WTC11 (cell line): ENCODE results near the gene CLOCK. TPM values are rescaled to one million over a fixed set of nuclear protein-coding genes. Genes with fewer than 3 reads are reported as not detected.

Experiments used
- ATAC-seq: fragments of 200-7000 bp; cut with Tn5 transposase; 2 replicates; pipeline ENCODE4 v1.10.0; 2021; ENCODE audit warnings: mild to moderate bottlenecking, moderate library complexity
- CTCF ChIA-PET: fragments of 300-600 bp; sonication (Branson Sonifier 250); formaldehyde crosslinking; loops from one replicate; lab custom pipeline; 2021; ENCODE audit warnings: antibody characterized with exemption; lab: Charles Lee
- POLR2A ChIA-PET: fragments of 350-600 bp; sonication (Branson Sonifier 250); formaldehyde crosslinking; loops from one replicate; lab custom pipeline; 2021; ENCODE audit warnings: antibody characterized with exemption; lab: Charles Lee
- DNase-seq: peaks from one replicate; pipeline ENCODE4 v3.0.0; 2021; ENCODE audit warnings: low spot score
- H3K27ac Mint-ChIP-seq: 2 replicates; pipeline ENCODE4 v1.8.0; 2021; ENCODE audit warnings: mixed read lengths
- H3K27me3 Mint-ChIP-seq: 2 replicates; pipeline ENCODE4 v1.8.0; 2021; ENCODE audit warnings: low read depth, mild to moderate bottlenecking, moderate library complexity, mixed read lengths
- H3K36me3 Mint-ChIP-seq: 2 replicates; pipeline ENCODE4 v1.8.0; 2021; ENCODE audit warnings: mixed read lengths
- H3K4me1 Mint-ChIP-seq: 2 replicates; pipeline ENCODE4 v1.8.0; 2022; ENCODE audit warnings: mixed read lengths
- H3K4me3 Mint-ChIP-seq: 2 replicates; pipeline ENCODE4 v1.8.0; 2021; ENCODE audit warnings: mild to moderate bottlenecking, moderate library complexity, mixed read lengths
- H3K9me3 Mint-ChIP-seq: 2 replicates; pipeline ENCODE4 v1.8.0; 2021; ENCODE audit warnings: mixed read lengths
- ETV6 ChIP-seq: sonication (generic); formaldehyde crosslinking; IDR thresholded peaks from 2 replicates; pipeline ENCODE4 v1.8.1; 2022; ENCODE audit warnings: mild to moderate bottlenecking, missing genetic modification reagents
- MXD4 ChIP-seq: fragments of 250-450 bp; sonication (Bioruptor Pico); IDR thresholded peaks from 2 replicates; pipeline ENCODE4 v1.8.0; 2021; ENCODE audit warnings: mild to moderate bottlenecking, moderate library complexity, borderline replicate concordance
- MYBL2 ChIP-seq: sonication (generic); formaldehyde crosslinking; IDR thresholded peaks from 2 replicates; pipeline ENCODE4 v1.8.1; 2023; ENCODE audit warnings: mild to moderate bottlenecking, moderate library complexity, missing genetic modification reagents
- NFYB ChIP-seq: sonication (generic); formaldehyde crosslinking; conservative IDR thresholded peaks from 2 replicates; pipeline ENCODE4 v1.8.0; 2022; ENCODE audit warnings: low read depth, missing genetic modification reagents
- SMAD3 ChIP-seq: sonication (generic); formaldehyde crosslinking; IDR thresholded peaks from 2 replicates; pipeline ENCODE4 v1.8.0; 2022; ENCODE audit warnings: missing genetic modification reagents, mild to moderate bottlenecking, borderline replicate concordance
- TEAD4 ChIP-seq: sonication (generic); formaldehyde crosslinking; IDR thresholded peaks from 2 replicates; pipeline ENCODE4 v1.8.0; 2022; ENCODE audit warnings: mild to moderate bottlenecking, missing genetic modification reagents
- ZNF263 ChIP-seq: sonication (generic); formaldehyde crosslinking; IDR thresholded peaks from 2 replicates; pipeline ENCODE4 v1.8.1; 2022; ENCODE audit warnings: low read depth, mild to moderate bottlenecking, moderate library complexity, missing genetic modification reagents
- total RNA-seq: library from RNA; stranded (reverse); gene quantifications from 3 replicates; pipeline ENCODE4 v1.2.3, GENCODE V29; 2021
- TF ChIP-seq, protein P1 (sequence below): fragments of 250-450 bp; sonication (Bioruptor Pico); conservative IDR thresholded peaks from 2 replicates; pipeline ENCODE4 v1.9.0; 2021; ENCODE audit warnings: mild to moderate bottlenecking
- TF ChIP-seq, protein P2 (sequence below): sonication (generic); formaldehyde crosslinking; IDR thresholded peaks from 2 replicates; pipeline ENCODE4 v1.8.0; 2022; ENCODE audit warnings: mild to moderate bottlenecking, missing genetic modification reagents
- TF ChIP-seq, protein P3 (sequence below): sonication (generic); formaldehyde crosslinking; IDR thresholded peaks from 2 replicates; pipeline ENCODE4 v1.8.1; 2023; ENCODE audit warnings: mild to moderate bottlenecking, missing genetic modification reagents
- TF ChIP-seq, protein P4 (sequence below): sonication (generic); formaldehyde crosslinking; IDR thresholded peaks from 2 replicates; pipeline ENCODE4 v1.8.1; 2022; ENCODE audit warnings: missing genetic modification reagents, borderline replicate concordance
- TF ChIP-seq, protein P5 (sequence below): sonication (generic); formaldehyde crosslinking; IDR thresholded peaks from 2 replicates; pipeline ENCODE4 v1.8.1; 2023; ENCODE audit warnings: mild to moderate bottlenecking, moderate library complexity, missing genetic modification reagents
- TF ChIP-seq, protein P6 (sequence below): sonication (generic); formaldehyde crosslinking; IDR thresholded peaks from 2 replicates; pipeline ENCODE4 v1.8.0; 2022; ENCODE audit warnings: mild to moderate bottlenecking, missing genetic modification reagents
- TF ChIP-seq, protein P7 (sequence below): sonication (generic); formaldehyde crosslinking; IDR thresholded peaks from 2 replicates; pipeline ENCODE4 v1.8.1; 2022; ENCODE audit warnings: low read depth, missing genetic modification reagents, borderline replicate concordance
- TF ChIP-seq, protein P8 (sequence below): sonication (generic); formaldehyde crosslinking; IDR thresholded peaks from 2 replicates; pipeline ENCODE4 v1.8.1; 2023; ENCODE audit warnings: mild to moderate bottlenecking, missing genetic modification reagents
- TF ChIP-seq, protein P9 (sequence below): sonication (generic); formaldehyde crosslinking; IDR thresholded peaks from 2 replicates; pipeline ENCODE4 v1.8.0; 2023; ENCODE audit warnings: missing genetic modification reagents, mild to moderate bottlenecking, borderline replicate concordance

Gene CLOCK
- total RNA-seq, 1 experiment from 2014 or later: 18.6 TPM

DNA sequence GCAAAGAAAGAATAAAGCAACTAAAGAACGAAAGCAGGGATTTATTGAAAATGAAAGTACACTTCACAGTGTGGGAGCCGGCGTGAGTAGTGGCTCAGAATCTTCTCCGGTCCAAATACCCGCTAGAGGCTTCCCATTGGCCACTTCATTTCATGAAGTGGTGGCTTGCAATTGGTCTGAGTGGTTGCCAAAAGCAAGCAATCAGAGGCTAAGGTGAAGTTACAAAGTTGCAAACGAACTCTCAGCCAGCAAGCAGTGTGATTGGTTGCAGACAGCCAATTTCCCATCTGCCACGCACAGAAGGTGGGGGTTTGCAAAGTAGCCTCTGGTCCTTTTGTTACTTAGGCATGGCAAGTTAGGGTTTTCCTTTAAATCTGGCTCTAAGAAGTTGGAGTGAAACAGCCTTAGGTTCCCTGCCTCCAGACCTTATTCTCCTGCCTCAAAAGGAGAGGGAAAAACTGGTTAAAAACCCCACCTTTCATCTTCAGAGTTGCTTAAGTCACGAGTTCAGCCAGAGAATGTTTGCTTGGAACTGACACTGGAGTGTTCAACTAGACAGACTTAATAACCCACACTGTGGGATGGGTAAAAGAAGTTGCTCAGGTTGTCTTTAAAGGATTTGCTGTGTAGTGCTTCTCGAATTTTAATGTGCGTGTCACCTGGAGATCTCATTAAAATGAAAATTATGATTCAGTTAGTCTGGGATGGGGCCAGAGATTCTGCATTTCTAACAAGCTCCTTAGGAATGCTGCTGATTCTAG is 6.9 kb upstream of the CLOCK start:
- peaks cover 3% of the 10 kb centered on the region; the same call in 1 of the 2 replicates for H3K36me3 Mint-ChIP-seq
- ChIA-PET CTCF (interaction anchor here (1.5 kb wide), 1 partner anchor 121 kb away, joined by 3 read pairs; no protein-coding TSS in a partner anchor), POLR2A (no interaction called here)
- peak; percentile 95 for ATAC-seq
- TF ChIP-seq, protein P1, sequence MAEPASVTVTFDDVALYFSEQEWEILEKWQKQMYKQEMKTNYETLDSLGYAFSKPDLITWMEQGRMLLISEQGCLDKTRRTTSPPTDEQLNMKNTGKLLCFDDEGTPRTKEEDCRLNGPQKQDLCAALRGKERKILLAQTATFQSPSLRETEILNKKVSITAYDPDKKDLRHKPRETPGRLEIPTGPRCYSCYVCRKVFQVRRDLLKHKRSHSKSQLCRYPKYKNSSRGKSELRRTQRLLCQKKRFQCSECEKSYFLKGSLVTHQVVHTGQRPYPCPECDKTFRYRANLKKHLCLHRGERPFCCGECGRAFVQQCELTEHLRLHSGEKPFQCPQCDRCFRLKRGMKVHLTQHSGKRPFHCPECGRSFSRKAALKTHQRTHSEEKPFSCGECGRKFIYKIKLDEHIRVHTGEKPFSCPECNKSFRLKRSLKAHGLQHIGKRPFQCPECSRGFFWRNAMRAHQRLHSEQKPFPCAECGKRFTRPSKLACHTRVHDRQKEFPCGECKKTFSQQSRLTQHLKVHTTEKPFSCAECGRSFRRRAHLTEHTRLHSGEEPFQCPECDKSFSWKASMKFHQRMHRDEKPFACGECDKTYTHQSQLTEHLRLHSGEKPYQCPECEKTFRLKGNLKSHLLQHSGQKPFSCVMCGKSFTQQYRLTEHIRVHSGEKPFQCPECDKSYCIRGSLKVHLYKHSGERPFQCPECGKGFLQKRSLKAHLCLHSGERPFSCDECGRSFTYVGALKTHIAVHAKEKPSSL (CRISPR knock-in tag): no peak
- TF ChIP-seq ZNF263 (CRISPR knock-in tag) (no peak), MXD4 (no peak), TEAD4 (CRISPR knock-in tag) (no peak), ETV6 (no peak), NFYB (CRISPR knock-in tag) (0 out of 2 replicates have a peak, but pooled peaks have one; percentile 39), MYBL2 (CRISPR knock-in tag) (no peak), SMAD3 (no peak)
- TF ChIP-seq, protein P2, sequence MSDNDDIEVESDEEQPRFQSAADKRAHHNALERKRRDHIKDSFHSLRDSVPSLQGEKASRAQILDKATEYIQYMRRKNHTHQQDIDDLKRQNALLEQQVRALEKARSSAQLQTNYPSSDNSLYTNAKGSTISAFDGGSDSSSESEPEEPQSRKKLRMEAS (CRISPR knock-in tag): 0 out of 2 replicates have a peak, but pooled peaks have one; percentile 30
- TF ChIP-seq, protein P3, sequence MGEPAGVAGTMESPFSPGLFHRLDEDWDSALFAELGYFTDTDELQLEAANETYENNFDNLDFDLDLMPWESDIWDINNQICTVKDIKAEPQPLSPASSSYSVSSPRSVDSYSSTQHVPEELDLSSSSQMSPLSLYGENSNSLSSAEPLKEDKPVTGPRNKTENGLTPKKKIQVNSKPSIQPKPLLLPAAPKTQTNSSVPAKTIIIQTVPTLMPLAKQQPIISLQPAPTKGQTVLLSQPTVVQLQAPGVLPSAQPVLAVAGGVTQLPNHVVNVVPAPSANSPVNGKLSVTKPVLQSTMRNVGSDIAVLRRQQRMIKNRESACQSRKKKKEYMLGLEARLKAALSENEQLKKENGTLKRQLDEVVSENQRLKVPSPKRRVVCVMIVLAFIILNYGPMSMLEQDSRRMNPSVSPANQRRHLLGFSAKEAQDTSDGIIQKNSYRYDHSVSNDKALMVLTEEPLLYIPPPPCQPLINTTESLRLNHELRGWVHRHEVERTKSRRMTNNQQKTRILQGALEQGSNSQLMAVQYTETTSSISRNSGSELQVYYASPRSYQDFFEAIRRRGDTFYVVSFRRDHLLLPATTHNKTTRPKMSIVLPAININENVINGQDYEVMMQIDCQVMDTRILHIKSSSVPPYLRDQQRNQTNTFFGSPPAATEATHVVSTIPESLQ (CRISPR knock-in tag): no peak
- TF ChIP-seq, protein P4, sequence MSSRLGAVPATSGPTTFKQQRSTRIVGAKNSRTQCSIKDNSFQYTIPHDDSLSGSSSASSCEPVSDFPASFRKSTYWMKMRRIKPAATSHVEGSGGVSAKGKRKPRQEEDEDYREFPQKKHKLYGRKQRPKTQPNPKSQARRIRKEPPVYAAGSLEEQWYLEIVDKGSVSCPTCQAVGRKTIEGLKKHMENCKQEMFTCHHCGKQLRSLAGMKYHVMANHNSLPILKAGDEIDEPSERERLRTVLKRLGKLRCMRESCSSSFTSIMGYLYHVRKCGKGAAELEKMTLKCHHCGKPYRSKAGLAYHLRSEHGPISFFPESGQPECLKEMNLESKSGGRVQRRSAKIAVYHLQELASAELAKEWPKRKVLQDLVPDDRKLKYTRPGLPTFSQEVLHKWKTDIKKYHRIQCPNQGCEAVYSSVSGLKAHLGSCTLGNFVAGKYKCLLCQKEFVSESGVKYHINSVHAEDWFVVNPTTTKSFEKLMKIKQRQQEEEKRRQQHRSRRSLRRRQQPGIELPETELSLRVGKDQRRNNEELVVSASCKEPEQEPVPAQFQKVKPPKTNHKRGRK: no peak
- TF ChIP-seq, protein P5, sequence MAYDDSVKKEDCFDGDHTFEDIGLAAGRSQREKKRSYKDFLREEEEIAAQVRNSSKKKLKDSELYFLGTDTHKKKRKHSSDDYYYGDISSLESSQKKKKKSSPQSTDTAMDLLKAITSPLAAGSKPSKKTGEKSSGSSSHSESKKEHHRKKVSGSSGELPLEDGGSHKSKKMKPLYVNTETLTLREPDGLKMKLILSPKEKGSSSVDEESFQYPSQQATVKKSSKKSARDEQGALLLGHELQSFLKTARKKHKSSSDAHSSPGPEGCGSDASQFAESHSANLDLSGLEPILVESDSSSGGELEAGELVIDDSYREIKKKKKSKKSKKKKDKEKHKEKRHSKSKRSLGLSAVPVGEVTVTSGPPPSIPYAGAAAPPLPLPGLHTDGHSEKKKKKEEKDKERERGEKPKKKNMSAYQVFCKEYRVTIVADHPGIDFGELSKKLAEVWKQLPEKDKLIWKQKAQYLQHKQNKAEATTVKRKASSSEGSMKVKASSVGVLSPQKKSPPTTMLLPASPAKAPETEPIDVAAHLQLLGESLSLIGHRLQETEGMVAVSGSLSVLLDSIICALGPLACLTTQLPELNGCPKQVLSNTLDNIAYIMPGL (CRISPR knock-in tag): no peak
- TF ChIP-seq, protein P6, sequence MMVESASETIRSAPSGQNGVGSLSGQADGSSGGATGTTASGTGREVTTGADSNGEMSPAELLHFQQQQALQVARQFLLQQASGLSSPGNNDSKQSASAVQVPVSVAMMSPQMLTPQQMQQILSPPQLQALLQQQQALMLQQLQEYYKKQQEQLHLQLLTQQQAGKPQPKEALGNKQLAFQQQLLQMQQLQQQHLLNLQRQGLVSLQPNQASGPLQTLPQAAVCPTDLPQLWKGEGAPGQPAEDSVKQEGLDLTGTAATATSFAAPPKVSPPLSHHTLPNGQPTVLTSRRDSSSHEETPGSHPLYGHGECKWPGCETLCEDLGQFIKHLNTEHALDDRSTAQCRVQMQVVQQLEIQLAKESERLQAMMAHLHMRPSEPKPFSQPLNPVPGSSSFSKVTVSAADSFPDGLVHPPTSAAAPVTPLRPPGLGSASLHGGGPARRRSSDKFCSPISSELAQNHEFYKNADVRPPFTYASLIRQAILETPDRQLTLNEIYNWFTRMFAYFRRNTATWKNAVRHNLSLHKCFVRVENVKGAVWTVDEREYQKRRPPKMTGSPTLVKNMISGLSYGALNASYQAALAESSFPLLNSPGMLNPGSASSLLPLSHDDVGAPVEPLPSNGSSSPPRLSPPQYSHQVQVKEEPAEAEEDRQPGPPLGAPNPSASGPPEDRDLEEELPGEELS: no peak
- TF ChIP-seq, protein P7, sequence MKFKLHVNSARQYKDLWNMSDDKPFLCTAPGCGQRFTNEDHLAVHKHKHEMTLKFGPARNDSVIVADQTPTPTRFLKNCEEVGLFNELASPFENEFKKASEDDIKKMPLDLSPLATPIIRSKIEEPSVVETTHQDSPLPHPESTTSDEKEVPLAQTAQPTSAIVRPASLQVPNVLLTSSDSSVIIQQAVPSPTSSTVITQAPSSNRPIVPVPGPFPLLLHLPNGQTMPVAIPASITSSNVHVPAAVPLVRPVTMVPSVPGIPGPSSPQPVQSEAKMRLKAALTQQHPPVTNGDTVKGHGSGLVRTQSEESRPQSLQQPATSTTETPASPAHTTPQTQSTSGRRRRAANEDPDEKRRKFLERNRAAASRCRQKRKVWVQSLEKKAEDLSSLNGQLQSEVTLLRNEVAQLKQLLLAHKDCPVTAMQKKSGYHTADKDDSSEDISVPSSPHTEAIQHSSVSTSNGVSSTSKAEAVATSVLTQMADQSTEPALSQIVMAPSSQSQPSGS (CRISPR knock-in tag): no peak
- TF ChIP-seq, protein P8, sequence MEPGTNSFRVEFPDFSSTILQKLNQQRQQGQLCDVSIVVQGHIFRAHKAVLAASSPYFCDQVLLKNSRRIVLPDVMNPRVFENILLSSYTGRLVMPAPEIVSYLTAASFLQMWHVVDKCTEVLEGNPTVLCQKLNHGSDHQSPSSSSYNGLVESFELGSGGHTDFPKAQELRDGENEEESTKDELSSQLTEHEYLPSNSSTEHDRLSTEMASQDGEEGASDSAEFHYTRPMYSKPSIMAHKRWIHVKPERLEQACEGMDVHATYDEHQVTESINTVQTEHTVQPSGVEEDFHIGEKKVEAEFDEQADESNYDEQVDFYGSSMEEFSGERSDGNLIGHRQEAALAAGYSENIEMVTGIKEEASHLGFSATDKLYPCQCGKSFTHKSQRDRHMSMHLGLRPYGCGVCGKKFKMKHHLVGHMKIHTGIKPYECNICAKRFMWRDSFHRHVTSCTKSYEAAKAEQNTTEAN (CRISPR knock-in tag): no peak
- TF ChIP-seq, protein P9, sequence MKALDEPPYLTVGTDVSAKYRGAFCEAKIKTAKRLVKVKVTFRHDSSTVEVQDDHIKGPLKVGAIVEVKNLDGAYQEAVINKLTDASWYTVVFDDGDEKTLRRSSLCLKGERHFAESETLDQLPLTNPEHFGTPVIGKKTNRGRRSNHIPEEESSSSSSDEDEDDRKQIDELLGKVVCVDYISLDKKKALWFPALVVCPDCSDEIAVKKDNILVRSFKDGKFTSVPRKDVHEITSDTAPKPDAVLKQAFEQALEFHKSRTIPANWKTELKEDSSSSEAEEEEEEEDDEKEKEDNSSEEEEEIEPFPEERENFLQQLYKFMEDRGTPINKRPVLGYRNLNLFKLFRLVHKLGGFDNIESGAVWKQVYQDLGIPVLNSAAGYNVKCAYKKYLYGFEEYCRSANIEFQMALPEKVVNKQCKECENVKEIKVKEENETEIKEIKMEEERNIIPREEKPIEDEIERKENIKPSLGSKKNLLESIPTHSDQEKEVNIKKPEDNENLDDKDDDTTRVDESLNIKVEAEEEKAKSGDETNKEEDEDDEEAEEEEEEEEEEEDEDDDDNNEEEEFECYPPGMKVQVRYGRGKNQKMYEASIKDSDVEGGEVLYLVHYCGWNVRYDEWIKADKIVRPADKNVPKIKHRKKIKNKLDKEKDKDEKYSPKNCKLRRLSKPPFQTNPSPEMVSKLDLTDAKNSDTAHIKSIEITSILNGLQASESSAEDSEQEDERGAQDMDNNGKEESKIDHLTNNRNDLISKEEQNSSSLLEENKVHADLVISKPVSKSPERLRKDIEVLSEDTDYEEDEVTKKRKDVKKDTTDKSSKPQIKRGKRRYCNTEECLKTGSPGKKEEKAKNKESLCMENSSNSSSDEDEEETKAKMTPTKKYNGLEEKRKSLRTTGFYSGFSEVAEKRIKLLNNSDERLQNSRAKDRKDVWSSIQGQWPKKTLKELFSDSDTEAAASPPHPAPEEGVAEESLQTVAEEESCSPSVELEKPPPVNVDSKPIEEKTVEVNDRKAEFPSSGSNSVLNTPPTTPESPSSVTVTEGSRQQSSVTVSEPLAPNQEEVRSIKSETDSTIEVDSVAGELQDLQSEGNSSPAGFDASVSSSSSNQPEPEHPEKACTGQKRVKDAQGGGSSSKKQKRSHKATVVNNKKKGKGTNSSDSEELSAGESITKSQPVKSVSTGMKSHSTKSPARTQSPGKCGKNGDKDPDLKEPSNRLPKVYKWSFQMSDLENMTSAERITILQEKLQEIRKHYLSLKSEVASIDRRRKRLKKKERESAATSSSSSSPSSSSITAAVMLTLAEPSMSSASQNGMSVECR (CRISPR knock-in tag): no peak
- H3K27ac Mint-ChIP-seq: no peak overlapping the region
- peaks cover 25% of the 10 kb centered on the region for H3K4me1 Mint-ChIP-seq
- peaks cover 12% of the 10 kb centered on the region for H3K9me3 Mint-ChIP-seq
- peak; percentile 26 for DNase-seq
- H3K27me3 Mint-ChIP-seq: no peaks in the 10 kb centered on the region
- no peak overlapping the region for H3K4me3 Mint-ChIP-seq
